GM06990 (cell line): ENCODE measurements around the gene MYH11.
"Not testable (repeated sequence)": the region's sequence is repeated elsewhere in the genome, so short reads cannot be mapped to it uniquely, and the experiment has no call there.

ENCODE experiments used
- DNase-seq: peaks from one replicate; pipeline ENCODE4 v3.0.0-alpha.2; 2011; ENCODE audit not compliant: insufficient read length; ENCODE audit errors: extremely low read depth
- H3K27me3 ChIP-seq: replicated peaks from 2 replicates; pipeline ENCODE4 v1.6.0; 2011; ENCODE audit warnings: low read length; ENCODE audit not compliant: control insufficient read depth, insufficient read depth
- H3K36me3 ChIP-seq: 2 replicates; pipeline ENCODE4 v1.5.1; 2011; ENCODE audit warnings: low read length; ENCODE audit not compliant: control insufficient read depth, insufficient read depth
- H3K4me3 ChIP-seq: replicated peaks from 2 replicates; pipeline ENCODE4 v1.5.1; 2011; ENCODE audit warnings: low read depth, mild to moderate bottlenecking, control low read depth, low read length
- TF ChIP-seq, protein P1 (sequence below): IDR thresholded peaks from 2 replicates; pipeline ENCODE4 v1.5.1; 2011; ENCODE audit warnings: low read length, control low read depth, mild to moderate bottlenecking, inconsistent platforms; ENCODE audit not compliant: insufficient read depth, poor library complexity, severe bottlenecking

Gene MYH11

DNA sequence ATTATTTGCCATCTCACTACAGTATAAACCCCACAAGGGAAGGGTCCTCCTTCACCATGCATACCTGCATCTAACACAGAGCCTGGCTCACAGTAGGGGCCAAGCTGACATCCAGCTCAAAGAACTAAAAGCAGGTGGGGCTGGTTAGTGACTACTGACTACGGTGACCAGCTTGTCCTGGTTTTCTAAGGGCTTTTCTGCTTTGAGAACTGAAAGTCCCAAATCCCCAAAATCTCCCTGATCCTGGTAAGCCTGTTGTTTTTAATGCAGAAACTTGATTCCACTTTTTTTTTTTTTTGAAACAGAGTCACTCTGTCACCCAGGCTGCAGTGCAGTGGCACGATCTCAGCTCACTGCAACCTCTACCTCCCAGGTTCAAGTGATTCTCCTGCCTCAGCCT lies 117.4 kb downstream of the MYH11 start:
- no peaks in the 10 kb centered on the region for H3K27me3 ChIP-seq
- DNase-seq = no peak
- no peaks in the 10 kb centered on the region for H3K36me3 ChIP-seq
- TF ChIP-seq, protein P1, sequence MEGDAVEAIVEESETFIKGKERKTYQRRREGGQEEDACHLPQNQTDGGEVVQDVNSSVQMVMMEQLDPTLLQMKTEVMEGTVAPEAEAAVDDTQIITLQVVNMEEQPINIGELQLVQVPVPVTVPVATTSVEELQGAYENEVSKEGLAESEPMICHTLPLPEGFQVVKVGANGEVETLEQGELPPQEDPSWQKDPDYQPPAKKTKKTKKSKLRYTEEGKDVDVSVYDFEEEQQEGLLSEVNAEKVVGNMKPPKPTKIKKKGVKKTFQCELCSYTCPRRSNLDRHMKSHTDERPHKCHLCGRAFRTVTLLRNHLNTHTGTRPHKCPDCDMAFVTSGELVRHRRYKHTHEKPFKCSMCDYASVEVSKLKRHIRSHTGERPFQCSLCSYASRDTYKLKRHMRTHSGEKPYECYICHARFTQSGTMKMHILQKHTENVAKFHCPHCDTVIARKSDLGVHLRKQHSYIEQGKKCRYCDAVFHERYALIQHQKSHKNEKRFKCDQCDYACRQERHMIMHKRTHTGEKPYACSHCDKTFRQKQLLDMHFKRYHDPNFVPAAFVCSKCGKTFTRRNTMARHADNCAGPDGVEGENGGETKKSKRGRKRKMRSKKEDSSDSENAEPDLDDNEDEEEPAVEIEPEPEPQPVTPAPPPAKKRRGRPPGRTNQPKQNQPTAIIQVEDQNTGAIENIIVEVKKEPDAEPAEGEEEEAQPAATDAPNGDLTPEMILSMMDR = no peak
- H3K4me3 ChIP-seq = no peak overlapping the region

GRCh38 chr16:15737140-15737644 lies 119.6 kb downstream of the MYH11 start:
- Histone ChIP-seq H3K36me3 (no peaks in the 10 kb centered on the region), H3K4me3 (no peak overlapping the region), H3K27me3 (no peaks in the 10 kb centered on the region)
- TF ChIP-seq, protein P1 = no peak
- DNase-seq = no peak

GRCh38 chr16:15736529-15736928 lies 120.3 kb downstream of the MYH11 start:
- no peak for DNase-seq
- Histone ChIP-seq H3K27me3 (no peaks in the 10 kb centered on the region), H3K4me3 (no peak overlapping the region), H3K36me3 (no peaks in the 10 kb centered on the region)
- TF ChIP-seq, protein P1 = no peak

DNA sequence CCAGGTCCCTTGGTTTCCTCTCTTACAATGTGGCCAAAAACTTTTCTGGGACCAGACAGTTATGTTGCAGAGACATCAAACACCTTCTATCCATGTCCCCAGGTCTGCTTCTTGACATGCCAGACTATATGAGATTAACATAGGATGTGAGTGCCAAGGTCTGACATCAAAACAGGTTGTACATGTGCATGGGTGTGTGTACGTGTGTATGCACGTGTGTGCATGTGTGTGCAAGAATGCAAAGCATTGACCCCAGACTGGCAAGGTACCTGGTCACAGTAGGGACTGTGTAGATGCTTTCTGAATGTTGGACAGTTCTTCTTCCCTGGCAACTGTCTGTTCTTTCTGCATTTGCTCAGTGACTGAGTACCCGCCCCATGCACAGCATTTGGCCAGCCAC lies 121.2 kb downstream of the MYH11 start:
- TF ChIP-seq, protein P1 = no peak
- Histone ChIP-seq H3K4me3 (no peak overlapping the region), H3K27me3 (no peaks in the 10 kb centered on the region), H3K36me3 (no peaks in the 10 kb centered on the region)
- no peak for DNase-seq

GRCh38 chr16:15732416-15732815 lies 124.4 kb downstream of the MYH11 start:
- DNase-seq = no peak
- Histone ChIP-seq H3K27me3 (no peaks in the 10 kb centered on the region), H3K4me3 (no peak overlapping the region), H3K36me3 (no peaks in the 10 kb centered on the region)
- TF ChIP-seq, protein P1 = no peak

GRCh38 chr16:15729152-15729551 lies 127.7 kb downstream of the MYH11 start:
- H3K36me3 ChIP-seq = peaks cover 16% of the 10 kb centered on the region

DNA sequence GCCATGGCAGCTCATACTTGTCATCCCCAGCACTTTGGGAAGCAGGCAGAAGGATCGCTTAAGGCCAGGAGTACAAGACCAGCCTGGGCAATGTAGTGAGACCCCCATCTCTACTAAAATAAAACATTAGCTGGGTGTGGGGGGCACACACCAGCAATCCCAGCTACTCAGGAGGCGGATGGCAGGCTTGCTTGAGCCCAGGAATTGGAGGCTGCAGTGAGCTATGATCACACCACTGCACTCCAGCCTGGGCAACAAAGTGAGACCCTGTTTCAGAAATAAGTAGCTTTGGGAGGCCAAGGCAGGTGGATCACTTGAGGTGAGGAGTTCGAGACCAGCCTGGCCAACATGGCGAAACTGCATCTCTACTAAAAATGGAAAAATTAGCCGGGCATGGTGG lies 129.1 kb downstream of the MYH11 start:
- not testable (repeated sequence) for DNase-seq, H3K4me3 ChIP-seq, H3K27me3 ChIP-seq
- H3K36me3 ChIP-seq = peaks cover 21% of the 10 kb centered on the region

More at GRCh38 chr16:15729152-15729551, 127.7 kb downstream of the MYH11 start:
- H3K4me3 ChIP-seq = no peak overlapping the region
- DNase-seq = no peak
- H3K27me3 ChIP-seq = no peaks in the 10 kb centered on the region
- TF ChIP-seq, protein P1 = no peak
